H1 (cell line): ENCODE results near the gene ZNF598. TPM values are rescaled to one million over a fixed set of nuclear protein-coding genes. Genes with fewer than 3 reads are reported as not detected.

Source experiments
- CTCF ChIA-PET: fragments of 300-600 bp; sonication (Branson Sonifier 250); formaldehyde crosslinking; loops from one replicate; lab custom pipeline; 2021; ENCODE audit not compliant: partially characterized antibody; lab: Charles Lee
- POLR2A ChIA-PET: fragments of 300-600 bp; sonication (Branson Sonifier 250); formaldehyde crosslinking; loops from one replicate; lab custom pipeline; 2021; ENCODE audit warnings: inconsistent platforms; ENCODE audit not compliant: partially characterized antibody; lab: Charles Lee
- DNase-seq, 2 experiments: peaks; one replicate each; pipeline versions ENCODE4 v3.0.0 to v3.0.0-alpha.2; 2010 to 2022; ENCODE audit warnings: low spot score in 2 of 2, low read depth in 1 of 2, mixed read lengths in 1 of 2
- FAIRE-seq: peaks from 2 replicates; lab custom pipeline; 2011; peaks lifted over from hg19 to GRCh38; lab: Jason Lieb, UNC
- H2AFZ ChIP-seq: 2 replicates; pipeline ENCODE4 v1.8.1; 2012; ENCODE audit warnings: low read length, inconsistent platforms
- H2AK5ac ChIP-seq: 2 replicates; pipeline ENCODE4 v1.6.1; 2013; ENCODE audit warnings: low read depth, low read length
- H2BK120ac ChIP-seq: replicated peaks from 2 replicates; pipeline ENCODE3; 2013; ENCODE audit warnings: low read depth, low read length, inconsistent platforms
- H2BK12ac ChIP-seq: 2 replicates; pipeline ENCODE4 v1.6.1; 2013; ENCODE audit warnings: low read depth, low read length
- H2BK15ac ChIP-seq: 2 replicates; pipeline ENCODE4 v1.6.1; 2013; ENCODE audit warnings: low read length
- H2BK20ac ChIP-seq: 2 replicates; pipeline ENCODE4 v1.6.1; 2013; ENCODE audit warnings: low read length
- H2BK5ac ChIP-seq: 2 replicates; pipeline ENCODE4 v1.6.1; 2013; ENCODE audit warnings: low read depth, low read length
- H3K14ac ChIP-seq: 2 replicates; pipeline ENCODE4 v1.6.1; 2013; ENCODE audit warnings: inconsistent platforms; ENCODE audit not compliant: insufficient read length
- H3K18ac ChIP-seq: 2 replicates; pipeline ENCODE4 v1.6.1; 2013; ENCODE audit warnings: low read length; ENCODE audit errors: extremely low read depth
- H3K23ac ChIP-seq: 2 replicates; pipeline ENCODE4 v1.6.1; 2013; ENCODE audit warnings: inconsistent platforms; ENCODE audit not compliant: insufficient read length
- H3K23me2 ChIP-seq: 2 replicates; pipeline ENCODE4 v1.6.1; 2013; ENCODE audit warnings: low read depth, low read length
- H3K27ac ChIP-seq: 2 replicates; pipeline ENCODE4 v1.6.1; 2011; ENCODE audit warnings: low read depth, low read length, inconsistent platforms
- H3K27me3 ChIP-seq, 4 experiments: replicated peaks in 1 of 4; 1 replicate in 1 of 4; 2 replicates in 3 of 4; pipeline versions ENCODE4 v1.6.1 to v1.8.1; 2011 to 2013; ENCODE audit warnings: low read length in 3 of 4, mild to moderate bottlenecking in 3 of 4, inconsistent platforms in 2 of 4, mixed read lengths in 2 of 4, moderate library complexity in 1 of 4; ENCODE audit not compliant: control insufficient read depth in 3 of 4, insufficient read depth in 3 of 4; ENCODE audit errors: extremely low read depth in 1 of 4
- H3K36me3 ChIP-seq, 4 experiments: 2 replicates each; pipeline versions ENCODE4 v1.6.1 to v1.8.1; 2011 to 2013; ENCODE audit warnings: mild to moderate bottlenecking in 4 of 4, low read length in 3 of 4, moderate library complexity in 2 of 4, control low read depth in 1 of 4, inconsistent platforms in 1 of 4; ENCODE audit not compliant: insufficient read depth in 4 of 4, control insufficient read depth in 2 of 4
- H3K4ac ChIP-seq: replicated peaks from 2 replicates; pipeline ENCODE3; 2013; ENCODE audit warnings: low read length, low read depth, mixed read lengths, inconsistent platforms; ENCODE audit not compliant: insufficient read length
- H3K4me1 ChIP-seq, 4 experiments: replicated peaks in 1 of 4; 1 replicate in 1 of 4; 2 replicates in 3 of 4; pipeline versions ENCODE4 v1.6.1 to v1.8.1; 2011 to 2013; ENCODE audit warnings: low read length in 3 of 4, inconsistent platforms in 2 of 4, mixed read lengths in 1 of 4; ENCODE audit not compliant: insufficient read depth in 4 of 4, control insufficient read depth in 3 of 4
- H3K4me2 ChIP-seq, 2 experiments: 2 replicates each; pipeline versions ENCODE4 v1.6.1 to v1.8.1; 2011 to 2013; ENCODE audit warnings: low read depth in 2 of 2, low read length in 2 of 2, control low read depth in 1 of 2, inconsistent platforms in 1 of 2, mild to moderate bottlenecking in 1 of 2; ENCODE audit not compliant: insufficient read depth in 1 of 2
- H3K4me3 ChIP-seq, 4 experiments: fragments of 200-600, 300-600 bp in 1 of 4; sonication (generic), shearing (Covaris generic), sonication (Bioruptor Twin) in 1 of 4; 2 replicates each; pipeline versions ENCODE4 v1.5.1 to v1.8.1; 2011 to 2016; ENCODE audit warnings: low read length in 4 of 4, low read depth in 3 of 4, control low read depth in 2 of 4, inconsistent platforms in 2 of 4, mild to moderate bottlenecking in 2 of 4, mixed read lengths in 1 of 4, moderate library complexity in 1 of 4; ENCODE audit not compliant: insufficient read depth in 2 of 4; ENCODE audit errors: extremely low read depth in 1 of 4
- H3K56ac ChIP-seq: replicated peaks from 2 replicates; pipeline ENCODE3; 2013; ENCODE audit warnings: low read depth, mild to moderate bottlenecking, mixed read lengths, low read length, inconsistent platforms; ENCODE audit not compliant: insufficient read length
- H3K79me1 ChIP-seq: 2 replicates; pipeline ENCODE4 v1.6.1; 2013; ENCODE audit warnings: low read depth, low read length, control low read depth
- H3K79me2 ChIP-seq, 2 experiments: 2 replicates each; pipeline versions ENCODE4 v1.6.1 to v1.8.1; 2012 to 2013; ENCODE audit warnings: low read length in 2 of 2, mild to moderate bottlenecking in 2 of 2, inconsistent platforms in 1 of 2; ENCODE audit not compliant: insufficient read depth in 2 of 2, control insufficient read depth in 1 of 2
- H3K9ac ChIP-seq, 4 experiments: replicated peaks in 1 of 4; 1 replicate in 1 of 4; 2 replicates in 3 of 4; pipeline versions ENCODE4 v1.6.1 to v1.8.1; 2011 to 2013; ENCODE audit warnings: low read depth in 3 of 4, low read length in 3 of 4, control low read depth in 2 of 4, mild to moderate bottlenecking in 2 of 4, moderate library complexity in 2 of 4, inconsistent platforms in 1 of 4; ENCODE audit errors: extremely low read depth in 1 of 4
- H3K9me3 ChIP-seq, 2 experiments: 2 replicates each; pipeline versions ENCODE4 v1.6.1 to v1.8.1; 2012 to 2013; ENCODE audit warnings: mild to moderate bottlenecking in 2 of 2, moderate library complexity in 2 of 2, control low read depth in 1 of 2, inconsistent platforms in 1 of 2, low read depth in 1 of 2, low read length in 1 of 2, mixed read lengths in 1 of 2; ENCODE audit not compliant: insufficient read depth in 2 of 2
- H4K20me1 ChIP-seq, 2 experiments: replicated peaks in 1 of 2; 2 replicates each; pipeline versions ENCODE3 to v1.8.1; 2011 to 2013; ENCODE audit warnings: inconsistent platforms in 2 of 2, low read length in 2 of 2, mild to moderate bottlenecking in 1 of 2; ENCODE audit not compliant: insufficient read depth in 2 of 2, control insufficient read depth in 1 of 2
- H4K5ac ChIP-seq: 2 replicates; pipeline ENCODE4 v1.6.1; 2013; ENCODE audit warnings: low read length, low read depth, mixed read lengths, inconsistent platforms; ENCODE audit not compliant: insufficient read length
- H4K8ac ChIP-seq: 2 replicates; pipeline ENCODE4 v1.8.0; 2013; ENCODE audit warnings: mild to moderate bottlenecking, moderate library complexity, low read length, inconsistent platforms; ENCODE audit not compliant: insufficient read depth; ENCODE audit errors: extremely low read depth
- H4K91ac ChIP-seq: replicated peaks from 2 replicates; pipeline ENCODE3; 2013; ENCODE audit warnings: low read length, mixed read lengths, inconsistent platforms; ENCODE audit not compliant: insufficient read length
- CBX8 ChIP-seq: fragments of 300-800, 300-1000 bp; sonication (generic); IDR thresholded peaks from 2 replicates; pipeline ENCODE4 v1.7.1; 2016; ENCODE audit warnings: low read depth, low read length, borderline replicate concordance
- HDAC6 ChIP-seq: IDR thresholded peaks from one replicate; pipeline ENCODE4 v1.7.1; 2012; ENCODE audit warnings: low read depth, mild to moderate bottlenecking, inconsistent platforms, low read length, moderate library complexity
- KDM4A ChIP-seq: IDR thresholded peaks from one replicate; pipeline ENCODE4 v1.7.1; 2012; ENCODE audit warnings: low read depth, mild to moderate bottlenecking, moderate library complexity, low read length, inconsistent platforms; ENCODE audit not compliant: severe bottlenecking
- MAFK ChIP-seq: IDR thresholded peaks from 2 replicates; pipeline ENCODE4 v1.6.1; 2012; ENCODE audit warnings: low read depth, mild to moderate bottlenecking, improper control_type of control experiment, low read length
- PHF8 ChIP-seq: fragments of 200-600 bp; sonication (generic); conservative IDR thresholded peaks from 2 replicates; pipeline ENCODE4 v1.7.1; 2012; ENCODE audit warnings: low read depth, mild to moderate bottlenecking, inconsistent platforms, low read length, moderate library complexity
- RFX5 ChIP-seq: IDR thresholded peaks from 2 replicates; pipeline ENCODE4 v1.6.1; 2011; ENCODE audit warnings: low read depth, low read length, improper control_type of control experiment, borderline replicate concordance
- RNF2 ChIP-seq: fragments of 200-900, 300-1000 bp; sonication (generic); IDR thresholded peaks from 2 replicates; pipeline ENCODE4 v1.7.1; 2016; ENCODE audit warnings: borderline replicate concordance, low read depth, mild to moderate bottlenecking, antibody characterized with exemption, low read length; ENCODE audit not compliant: poor library complexity, severe bottlenecking; ENCODE audit errors: missing control alignments
- SIN3A ChIP-seq, 2 experiments: IDR thresholded peaks in 1 of 2; conservative IDR thresholded peaks in 1 of 2; 2 replicates each; pipeline ENCODE4 v1.6.1; 2011 to 2012; ENCODE audit warnings: low read length in 2 of 2, improper control_type of control experiment in 1 of 2, low read depth in 1 of 2, mild to moderate bottlenecking in 1 of 2
- ZNF274 ChIP-seq: IDR thresholded peaks from 2 replicates; pipeline ENCODE4 v1.7.0; 2012; ENCODE audit warnings: low read length, borderline replicate concordance; ENCODE audit errors: extremely low read depth
- WGBS, 2 experiments: shearing (Covaris generic) in 1 of 2; methylation state at CpG; one replicate each; pipeline versions ENCODE4 v1.1.6 to v1.1.7; 2013 to 2015; ENCODE audit warnings: low lambda C conversion rate in 2 of 2, mixed read lengths in 2 of 2, inconsistent platforms in 1 of 2, low coverage in 1 of 2, missing lambda C conversion rate in 1 of 2; ENCODE audit not compliant: insufficient replicate concordance in 2 of 2, insufficient coverage in 1 of 2, insufficient read length in 1 of 2; ENCODE audit errors: extremely low coverage in 1 of 2, missing lambda C conversion rate in 1 of 2; 5-methylcytosine and 5-hydroxymethylcytosine counted together
- polyA plus RNA-seq, 7 experiments: library from polyadenylated mRNA; depleted of rRNA in 3 of 7; stranded (reverse) in 5 of 7; unstranded in 2 of 7; fragments of >200 nt in 5 of 7; fragments of 200-250 nt in 2 of 7; gene quantifications; 1 replicate in 5 of 7; 2 replicates in 1 of 7; 4 replicates in 1 of 7; pipeline versions ENCODE4 v1.2.1 to v1.2.3, GENCODE V29; 2011 to 2013; ENCODE audit warnings: missing spikeins in 2 of 7, mixed read lengths in 2 of 7
- total RNA-seq: library from RNA; stranded (reverse); fragmentation: NEBNext Ultra II Directional; extraction: Animal tissue kit (Norgen Biotek cat#: 25700); gene quantifications from 2 replicates; pipeline ENCODE4 v1.2.1, GENCODE V29; 2021
- TF ChIP-seq, protein P1 (sequence below): IDR thresholded peaks from 2 replicates; pipeline ENCODE4 v1.6.1; 2012; ENCODE audit warnings: inconsistent platforms
- TF ChIP-seq, protein P2 (sequence below): IDR thresholded peaks from 2 replicates; pipeline ENCODE4 v1.6.1; 2012; ENCODE audit warnings: inconsistent platforms

The ZNF598 gene
- total and polyA plus RNA-seq, 2 of the 8 experiments (the other 6 are each of a cell fraction or from before 2014, with no cell fraction given), result 29.3 to 47.6 TPM

GRCh38 chr16:1966460-1966859, 43.2 kb downstream of the ZNF598 start, which contains the start of gene RNF151:
Gene RNF151 (plus strand): TSS chr16:1966856. CDS start chr16:1966882, 26 bp downstream.
- Histone ChIP-seq H3K18ac (no peak within 1 kb of the TSS), H3K9ac (peak within 1 kb of the TSS in 3 of 4 experiments; percentile 73 to 97 (median 90); a peak in 3 of 7 replicates), H3K23me2 (peaks cover 18% of the 10 kb centered on the region), H4K20me1 (peaks cover 12 to 15% of the 10 kb centered on the region in 2 experiments), H2BK5ac (no peak within 1 kb of the TSS), H3K4me2 (peak within 1 kb of the TSS; percentile 86 to 98), H2BK120ac (no peak within 1 kb of the TSS), H2AFZ (no peak within 1 kb of the TSS), H3K36me3 (peaks cover 17 to 28% (median 24%) of the 10 kb centered on the region in 4 experiments), H3K14ac (no peak within 1 kb of the TSS), H3K4ac (no peak within 1 kb of the TSS), H4K91ac (no peak within 1 kb of the TSS), H2BK12ac (no peak within 1 kb of the TSS), H3K27ac (no peak within 1 kb of the TSS), H2AK5ac (no peak within 1 kb of the TSS), H3K23ac (no peak within 1 kb of the TSS), H3K9me3 (no peaks in the 10 kb centered on the region), H3K4me3 (peak within 1 kb of the TSS; percentile 98 to 99 (median 98)), H3K4me1 (peaks cover 0 to 16% (median 5%) of the 10 kb centered on the region in 4 experiments; a peak in 5 of 7 replicates), H4K5ac (no peak within 1 kb of the TSS), H3K79me2 (peaks cover 10 to 30% of the 10 kb centered on the region in 2 experiments), H3K27me3 (no peaks in the 10 kb centered on the region), H4K8ac (peak within 1 kb of the TSS; percentile 20; the same call in 1 of the 2 replicates), H3K79me1 (peaks cover 13% of the 10 kb centered on the region), H2BK15ac (no peak within 1 kb of the TSS), H2BK20ac (no peak within 1 kb of the TSS), H3K56ac (no peak within 1 kb of the TSS)
- ChIA-PET POLR2A (interaction anchor here (0.7 to 19.8 kb wide), 18 partner anchors 8 to 818 kb away, joined by 3 to 736 read pairs (median 16); partner anchors contain the start of genes EME2, FAHD1, GFER and HAGH), CTCF (interaction anchor here (0.6 to 3.0 kb wide), 8 partner anchors 13 to 1899 kb away, joined by 3 to 9 read pairs (median 5); no protein-coding TSS in a partner anchor)
- no peak for DNase-seq
- 92% methylated on average over 6 of the region's 6 CpGs; no CpG with 5 or more reads in 1 of the 2 experiments for WGBS, 2 experiments
- no peak for FAIRE-seq
- TF ChIP-seq CBX8 (no peak), KDM4A (no peak), ZNF274 (no peak), RNF2 (no peak), MAFK (no peak), RFX5 (no peak), HDAC6 (no peak), SIN3A (conservative IDR thresholded peaks at IDR 0.05 in 1 of 2, IDR thresholded peaks at IDR 0.05 in 1 of 2; ENCODE audit: low read depth in 1 of 2, low read length in 2 of 2) (no peak), PHF8 (no peak)
- TF ChIP-seq, protein P1, sequence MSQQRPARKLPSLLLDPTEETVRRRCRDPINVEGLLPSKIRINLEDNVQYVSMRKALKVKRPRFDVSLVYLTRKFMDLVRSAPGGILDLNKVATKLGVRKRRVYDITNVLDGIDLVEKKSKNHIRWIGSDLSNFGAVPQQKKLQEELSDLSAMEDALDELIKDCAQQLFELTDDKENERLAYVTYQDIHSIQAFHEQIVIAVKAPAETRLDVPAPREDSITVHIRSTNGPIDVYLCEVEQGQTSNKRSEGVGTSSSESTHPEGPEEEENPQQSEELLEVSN, result no peak
- TF ChIP-seq, protein P2, sequence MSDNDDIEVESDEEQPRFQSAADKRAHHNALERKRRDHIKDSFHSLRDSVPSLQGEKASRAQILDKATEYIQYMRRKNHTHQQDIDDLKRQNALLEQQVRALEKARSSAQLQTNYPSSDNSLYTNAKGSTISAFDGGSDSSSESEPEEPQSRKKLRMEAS, result no peak
